SK-N-SH treated with all-trans-retinoic acid at 6 μM for 48 hours (cell line): ENCODE data around the gene DRC7.

Source experiments
- ATAC-seq: fragments of 200-7000 bp; cut with Tn5 transposase; 3 replicates; pipeline ENCODE4 v1.9.1; 2020; ENCODE audit warnings: mild to moderate bottlenecking, moderate library complexity
- ARNTL ChIP-seq: fragments of 450-650 bp; formaldehyde crosslinking; IDR thresholded peaks from 2 replicates; pipeline ENCODE4 v1.5.0; 2020; ENCODE audit warnings: low read depth, mild to moderate bottlenecking, moderate library complexity, borderline replicate concordance
- BACH2 ChIP-seq: fragments of 250-450 bp; sonication (Bioruptor Pico); IDR thresholded peaks from 2 replicates; pipeline ENCODE4 v1.9.0; 2021; ENCODE audit warnings: mild to moderate bottlenecking, borderline replicate concordance
- CREB5 ChIP-seq: fragments of 250-450 bp; sonication (Bioruptor Pico); IDR thresholded peaks from 2 replicates; pipeline ENCODE4 v1.5.1; 2020; ENCODE audit warnings: low read depth, mild to moderate bottlenecking, moderate library complexity
- CSDC2 ChIP-seq: fragments of 250-450 bp; sonication (Bioruptor Pico); IDR thresholded peaks from 2 replicates; pipeline ENCODE4 v1.5.0; 2020; ENCODE audit warnings: mild to moderate bottlenecking, moderate library complexity
- CSRNP3 ChIP-seq: fragments of 250-450 bp; sonication (Bioruptor Pico); IDR thresholded peaks from 2 replicates; pipeline ENCODE4 v1.5.1; 2021; ENCODE audit warnings: mild to moderate bottlenecking, moderate library complexity
- GLIS3 ChIP-seq: fragments of 250-450 bp; sonication (Bioruptor Pico); IDR thresholded peaks from 2 replicates; pipeline ENCODE4 v1.5.0; 2020; ENCODE audit warnings: mild to moderate bottlenecking, moderate library complexity
- ISL1 ChIP-seq: fragments of 250-450 bp; sonication (Bioruptor Pico); IDR thresholded peaks from 2 replicates; pipeline ENCODE4 v2.1.2; 2022; ENCODE audit warnings: mild to moderate bottlenecking, moderate library complexity
- OSR1 ChIP-seq: fragments of 250-450 bp; sonication (Bioruptor Pico); IDR thresholded peaks from 2 replicates; pipeline ENCODE4 v1.8.0; 2022; ENCODE audit warnings: moderate library complexity, mild to moderate bottlenecking, inconsistent platforms
- PPARA ChIP-seq: fragments of 250-450 bp; sonication (Bioruptor Pico); IDR thresholded peaks from 2 replicates; pipeline ENCODE4 v1.5.0; 2020; ENCODE audit warnings: mild to moderate bottlenecking, borderline replicate concordance
- RARB ChIP-seq: fragments of 250-450 bp; sonication (Bioruptor Pico); IDR thresholded peaks from 2 replicates; pipeline ENCODE4 v1.8.0; 2021; ENCODE audit warnings: mild to moderate bottlenecking, moderate library complexity
- SNAI2 ChIP-seq: fragments of 250-450 bp; sonication (Bioruptor Pico); IDR thresholded peaks from 2 replicates; pipeline ENCODE4 v1.5.0; 2020; ENCODE audit warnings: mild to moderate bottlenecking, moderate library complexity
- TCF4 ChIP-seq: fragments of 250-450 bp; sonication (Bioruptor Pico); IDR thresholded peaks from 2 replicates; pipeline ENCODE4 v1.8.0; 2021; ENCODE audit warnings: mild to moderate bottlenecking, moderate library complexity, borderline replicate concordance
- TOX ChIP-seq: fragments of 250-450 bp; sonication (Bioruptor Pico); IDR thresholded peaks from 2 replicates; pipeline ENCODE4 v1.8.0; 2021; ENCODE audit warnings: mild to moderate bottlenecking, moderate library complexity, borderline replicate concordance
- ZC3H10 ChIP-seq: fragments of 250-450 bp; sonication (Bioruptor Pico); IDR thresholded peaks from 2 replicates; pipeline ENCODE4 v1.5.1; 2021; ENCODE audit warnings: mild to moderate bottlenecking, moderate library complexity
- ZFP3 ChIP-seq: fragments of 250-450 bp; sonication (Bioruptor Pico); IDR thresholded peaks from 2 replicates; pipeline ENCODE4 v1.5.0; 2020; ENCODE audit warnings: mild to moderate bottlenecking, moderate library complexity
- ZFP30 ChIP-seq: fragments of 450-650 bp; formaldehyde crosslinking; IDR thresholded peaks from 2 replicates; pipeline ENCODE4 v1.5.0; 2022; ENCODE audit warnings: mild to moderate bottlenecking, moderate library complexity
- ZNF565 ChIP-seq: fragments of 450-650 bp; formaldehyde crosslinking; conservative IDR thresholded peaks from 2 replicates; pipeline ENCODE4 v1.5.0; 2020; ENCODE audit warnings: low read depth, mild to moderate bottlenecking, moderate library complexity
- ZNF8 ChIP-seq: fragments of 450-650 bp; formaldehyde crosslinking; IDR thresholded peaks from 2 replicates; pipeline ENCODE4 v1.5.0; 2020; ENCODE audit warnings: mild to moderate bottlenecking, moderate library complexity
- TF ChIP-seq, protein P1 (sequence below): fragments of 250-450 bp; sonication (Bioruptor Pico); IDR thresholded peaks from 2 replicates; pipeline ENCODE4 v1.5.0; 2020; ENCODE audit warnings: mild to moderate bottlenecking, moderate library complexity
- TF ChIP-seq, protein P2 (sequence below): fragments of 250-450 bp; sonication (Bioruptor Pico); IDR thresholded peaks from 2 replicates; pipeline ENCODE4 v1.8.0; 2020; ENCODE audit warnings: mild to moderate bottlenecking, moderate library complexity, borderline replicate concordance

DRC7 gene

GRCh38 chr16:57714047-57714446, 19.4 kb downstream of the DRC7 start:
- no peak for ATAC-seq
- TF ChIP-seq BACH2 (no peak), TCF4 (CRISPR knock-in tag) (no peak), ZC3H10 (no peak), CREB5 (CRISPR knock-in tag) (no peak)

GRCh38 chr16:57720142-57720575, 25.6 kb downstream of the DRC7 start:
- TF ChIP-seq ZFP30 (no peak), PPARA (CRISPR knock-in tag) (no peak), ZC3H10 (no peak), ARNTL (no peak), ZNF565 (CRISPR knock-in tag) (no peak), OSR1 (no peak), CSDC2 (CRISPR knock-in tag) (no peak), RARB (CRISPR knock-in tag) (no peak), GLIS3 (no peak), SNAI2 (CRISPR knock-in tag) (no peak)
- TF ChIP-seq, protein P1, sequence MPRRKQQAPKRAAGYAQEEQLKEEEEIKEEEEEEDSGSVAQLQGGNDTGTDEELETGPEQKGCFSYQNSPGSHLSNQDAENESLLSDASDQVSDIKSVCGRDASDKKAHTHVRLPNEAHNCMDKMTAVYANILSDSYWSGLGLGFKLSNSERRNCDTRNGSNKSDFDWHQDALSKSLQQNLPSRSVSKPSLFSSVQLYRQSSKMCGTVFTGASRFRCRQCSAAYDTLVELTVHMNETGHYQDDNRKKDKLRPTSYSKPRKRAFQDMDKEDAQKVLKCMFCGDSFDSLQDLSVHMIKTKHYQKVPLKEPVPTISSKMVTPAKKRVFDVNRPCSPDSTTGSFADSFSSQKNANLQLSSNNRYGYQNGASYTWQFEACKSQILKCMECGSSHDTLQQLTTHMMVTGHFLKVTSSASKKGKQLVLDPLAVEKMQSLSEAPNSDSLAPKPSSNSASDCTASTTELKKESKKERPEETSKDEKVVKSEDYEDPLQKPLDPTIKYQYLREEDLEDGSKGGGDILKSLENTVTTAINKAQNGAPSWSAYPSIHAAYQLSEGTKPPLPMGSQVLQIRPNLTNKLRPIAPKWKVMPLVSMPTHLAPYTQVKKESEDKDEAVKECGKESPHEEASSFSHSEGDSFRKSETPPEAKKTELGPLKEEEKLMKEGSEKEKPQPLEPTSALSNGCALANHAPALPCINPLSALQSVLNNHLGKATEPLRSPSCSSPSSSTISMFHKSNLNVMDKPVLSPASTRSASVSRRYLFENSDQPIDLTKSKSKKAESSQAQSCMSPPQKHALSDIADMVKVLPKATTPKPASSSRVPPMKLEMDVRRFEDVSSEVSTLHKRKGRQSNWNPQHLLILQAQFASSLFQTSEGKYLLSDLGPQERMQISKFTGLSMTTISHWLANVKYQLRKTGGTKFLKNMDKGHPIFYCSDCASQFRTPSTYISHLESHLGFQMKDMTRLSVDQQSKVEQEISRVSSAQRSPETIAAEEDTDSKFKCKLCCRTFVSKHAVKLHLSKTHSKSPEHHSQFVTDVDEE (CRISPR knock-in tag) = no peak
- ATAC-seq = peak; percentile 97

- TF ChIP-seq CSRNP3 (CRISPR knock-in tag) (no peak), ZNF8 (CRISPR knock-in tag) (no peak), ARNTL (no peak), OSR1 (no peak), RARB (CRISPR knock-in tag) (no peak), ZC3H10 (no peak), CSDC2 (CRISPR knock-in tag) (no peak), TOX (CRISPR knock-in tag) (no peak), ZFP30 (no peak), CREB5 (CRISPR knock-in tag) (no peak), PPARA (CRISPR knock-in tag) (no peak)
- no peak for ATAC-seq
These were observed 27.0 kb downstream of the DRC7 start for GRCh38 chr16:57721356-57722209.

- no peak for ATAC-seq
- TF ChIP-seq SNAI2 (CRISPR knock-in tag) (no peak), CSRNP3 (CRISPR knock-in tag) (no peak), ZC3H10 (no peak), CREB5 (CRISPR knock-in tag) (no peak), RARB (CRISPR knock-in tag) (no peak), PPARA (CRISPR knock-in tag) (no peak), ISL1 (CRISPR knock-in tag) (no peak), ZFP3 (CRISPR knock-in tag) (no peak), ZFP30 (no peak), BACH2 (no peak), ZNF8 (CRISPR knock-in tag) (no peak), TOX (CRISPR knock-in tag) (no peak), CSDC2 (CRISPR knock-in tag) (no peak)
- TF ChIP-seq, protein P2, sequence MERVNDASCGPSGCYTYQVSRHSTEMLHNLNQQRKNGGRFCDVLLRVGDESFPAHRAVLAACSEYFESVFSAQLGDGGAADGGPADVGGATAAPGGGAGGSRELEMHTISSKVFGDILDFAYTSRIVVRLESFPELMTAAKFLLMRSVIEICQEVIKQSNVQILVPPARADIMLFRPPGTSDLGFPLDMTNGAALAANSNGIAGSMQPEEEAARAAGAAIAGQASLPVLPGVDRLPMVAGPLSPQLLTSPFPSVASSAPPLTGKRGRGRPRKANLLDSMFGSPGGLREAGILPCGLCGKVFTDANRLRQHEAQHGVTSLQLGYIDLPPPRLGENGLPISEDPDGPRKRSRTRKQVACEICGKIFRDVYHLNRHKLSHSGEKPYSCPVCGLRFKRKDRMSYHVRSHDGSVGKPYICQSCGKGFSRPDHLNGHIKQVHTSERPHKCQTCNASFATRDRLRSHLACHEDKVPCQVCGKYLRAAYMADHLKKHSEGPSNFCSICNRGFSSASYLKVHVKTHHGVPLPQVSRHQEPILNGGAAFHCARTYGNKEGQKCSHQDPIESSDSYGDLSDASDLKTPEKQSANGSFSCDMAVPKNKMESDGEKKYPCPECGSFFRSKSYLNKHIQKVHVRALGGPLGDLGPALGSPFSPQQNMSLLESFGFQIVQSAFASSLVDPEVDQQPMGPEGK (CRISPR knock-in tag) = no peak
These were observed 27.5 kb downstream of the DRC7 start for GRCh38 chr16:57722210-57722499.
